HuH-7.5 (cell line): Measurements from ENCODE around the gene GSPT2.
"Not testable (repeated sequence)": the region's sequence is repeated elsewhere in the genome, so short reads cannot be mapped to it uniquely, and the experiment has no call there.

ENCODE experiments used
- DNase-seq: peaks from one replicate; pipeline ENCODE4 v3.0.0; 2011; ENCODE audit warnings: low spot score

Gene GSPT2

GRCh38 chrX:51743179-51743957 is at the start of gene GSPT2:
Gene GSPT2, plus strand, starts transcription at chrX:51743442. Its CDS starts 185 bp downstream, at chrX:51743627.
- no peak for DNase-seq

GRCh38 chrX:51694254-51694653 is 49.0 kb upstream of the GSPT2 start:
- DNase-seq = no peak

- DNase-seq = no peak
These were observed 45.8 kb upstream of the GSPT2 start for GRCh38 chrX:51697397-51697796.

GRCh38 chrX:51710277-51711164 is 32.7 kb upstream of the GSPT2 start, which contains the start of gene CENPVL1:
Gene CENPVL1, plus strand, starts transcription at chrX:51710512. Its CDS starts 0 bp downstream, at chrX:51710512.
- DNase-seq = not testable (repeated sequence)

GRCh38 chrX:51712943-51713647 is 30.1 kb upstream of the GSPT2 start:
- DNase-seq = not testable (repeated sequence)

GRCh38 chrX:51728202-51728601 is 15.0 kb upstream of the GSPT2 start:
- DNase-seq = no peak

GRCh38 chrX:51737091-51737490 is 6.2 kb upstream of the GSPT2 start:
- no peak for DNase-seq

- no peak for DNase-seq
These were observed 656 bp upstream of the GSPT2 start for GRCh38 chrX:51742586-51742985.

GRCh38 chrX:51747671-51748070 is 4.4 kb downstream of the GSPT2 start:
- no peak for DNase-seq

GRCh38 chrX:51759055-51759839 is 16.0 kb downstream of the GSPT2 start:
- DNase-seq = no peak

- DNase-seq = no peak
These were observed 17.4 kb downstream of the GSPT2 start for GRCh38 chrX:51760657-51761056.

- no peak for DNase-seq
These were observed 23.3 kb downstream of the GSPT2 start for GRCh38 chrX:51766546-51766945.

- no peak for DNase-seq
These were observed 33.6 kb downstream of the GSPT2 start for GRCh38 chrX:51776851-51777250.

- no peak for DNase-seq
These were observed 36.1 kb downstream of the GSPT2 start for GRCh38 chrX:51779306-51779705.

- no peak for DNase-seq
These were observed 51.9 kb downstream of the GSPT2 start for GRCh38 chrX:51795136-51795535.
